Measurements from ENCODE around the gene TMEFF1. TPM values are rescaled to one million over a fixed set of nuclear protein-coding genes. Genes with fewer than 3 reads are reported as not detected.

TMEFF1 gene
- total RNA-seq, 1 experiment from 2014 or later, result 65.5 TPM

GRCh38 chr9:100579665-100580064 lies 106.7 kb downstream of the TMEFF1 start:
- no peaks in the 10 kb centered on the region for H3K4me1 Mint-ChIP-seq
- no peak overlapping the region for H2BK5ac ChIP-seq (ENCODE audit: insufficient read length, low read length)
- no peak overlapping the region; a peak in 1 of 7 replicates for H3K27ac Mint-ChIP-seq

More at GRCh38 chr9:100579665-100580064, 106.7 kb downstream of the TMEFF1 start:
- H4K91ac ChIP-seq (ENCODE audit: insufficient read length, low read depth, low read length), result no peak overlapping the region
- no peaks in the 10 kb centered on the region for H3K27me3 ChIP-seq (ENCODE audit: insufficient read depth, low read length)
- no peaks in the 10 kb centered on the region for H3K9me3 Mint-ChIP-seq
- no peak overlapping the region for H3K27ac ChIP-seq (ENCODE audit: insufficient read length, low read depth, low read length)
- H3K27me3 Mint-ChIP-seq (ENCODE audit: low read depth), result no peaks in the 10 kb centered on the region
- no peak overlapping the region for H2BK20ac ChIP-seq (ENCODE audit: low read depth, low read length, poor library complexity, severe bottlenecking)
- no peak overlapping the region for H2BK12ac ChIP-seq (ENCODE audit: insufficient read length, low read depth, low read length)
- no peak overlapping the region for H4K8ac ChIP-seq (replicated peaks; ENCODE audit: insufficient read length, low read depth, low read length)
- H3K4me1 ChIP-seq (ENCODE audit: insufficient read depth, low read length), result no peaks in the 10 kb centered on the region
- H3K4me3 Mint-ChIP-seq, result no peak overlapping the region
- H3K4me2 ChIP-seq (ENCODE audit: insufficient read depth, insufficient read length, low read length), result no peak overlapping the region
- H3K9ac ChIP-seq (ENCODE audit: extremely low read depth, insufficient read length, low read length), result no peak overlapping the region
- DNase-seq, result no peak
- H3K36me3 Mint-ChIP-seq (ENCODE audit: insufficient read depth in 1 of 3, low read depth in 3 of 3), result peaks cover 5 to 29% (median 29%) of the 10 kb centered on the region in 3 experiments; a peak in 6 of 7 replicates
- H2AFZ ChIP-seq (ENCODE audit: low read length), result no peak overlapping the region
- H3K18ac ChIP-seq (ENCODE audit: insufficient read length, low read depth, low read length), result no peak overlapping the region
- H3K79me1 ChIP-seq (ENCODE audit: insufficient read depth, low read depth, low read length, poor library complexity, severe bottlenecking), result no peaks in the 10 kb centered on the region
- no peak overlapping the region for H3K56ac ChIP-seq (ENCODE audit: insufficient read length, low read depth, low read length)
- H3K4ac ChIP-seq (ENCODE audit: low read depth, low read length), result no peak overlapping the region
- no peak overlapping the region for H2AK5ac ChIP-seq (ENCODE audit: insufficient read length, low read length)
- no peaks in the 10 kb centered on the region for H4K20me1 ChIP-seq (ENCODE audit: control insufficient read depth, insufficient read depth, insufficient read length)
- no peaks in the 10 kb centered on the region for H3K9me3 ChIP-seq (ENCODE audit: control insufficient read depth, low read depth, low read length)
- no peak overlapping the region for H3K14ac ChIP-seq (ENCODE audit: insufficient read depth, low read length)
- no peak overlapping the region for H4K5ac ChIP-seq (ENCODE audit: insufficient read length, low read depth, low read length)
- no peak for TF ChIP-seq CTCF (conservative IDR thresholded peaks at IDR 0.05)
- no peak overlapping the region for H2BK15ac ChIP-seq (ENCODE audit: low read depth, low read length)
- no peaks in the 10 kb centered on the region for H3K23me2 ChIP-seq (ENCODE audit: insufficient read length, low read depth, low read length, poor library complexity, severe bottlenecking)
- no peak overlapping the region for H3T11ph ChIP-seq (ENCODE audit: low read length)
- no peak overlapping the region for H3K23ac ChIP-seq (ENCODE audit: insufficient read length, low read depth, low read length)
- H2BK120ac ChIP-seq (ENCODE audit: low read depth, low read length, poor library complexity, severe bottlenecking), result no peak overlapping the region
- WGBS (ENCODE audit: extremely low coverage, insufficient read length, low lambda C conversion rate), result no CpG with 5 or more reads among the region's 2 CpGs
- H3K79me2 ChIP-seq (ENCODE audit: insufficient read depth, low read length), result no peaks in the 10 kb centered on the region
